OCI-LY1 (cell line): Measurements from ENCODE around the gene TET3.

Experiments
- CTCF ChIP-seq: fragments of 200-600 bp; sonication (generic), shearing (Covaris generic); IDR thresholded peaks from 2 replicates; pipeline ENCODE4 v1.5.1; 2017; ENCODE audit warnings: mild to moderate bottlenecking, antibody characterized with exemption, low read length, moderate library complexity, mixed read lengths
- EZH2 ChIP-seq: fragments of 200-600 bp; sonication (generic), shearing (Covaris generic); IDR thresholded peaks from 2 replicates; pipeline ENCODE4 v1.8.0; 2017; ENCODE audit warnings: borderline replicate concordance, mixed run types, mild to moderate bottlenecking, antibody characterized with exemption, low read length, moderate library complexity, mixed read lengths

GRCh38 chr2:74024216-74024615 lies 39.5 kb downstream of the TET3 start:
- TF ChIP-seq EZH2, result no peak
- TF ChIP-seq CTCF, result no peak
